NCI-H128 (cell line): ENCODE measurements around the gene CACNA1S.
A peak's percentile ranks its signal among the peaks of the same experiment; 100 is the strongest.

Experiments
- DNase-seq: peaks from one replicate; lab custom pipeline; 2025; ENCODE audit not compliant: unreplicated experiment; lab: John Stamatoyannopoulos, UW

Gene CACNA1S

GRCh38 chr1:201112173-201112731, at the start of gene CACNA1S:
Gene CACNA1S, minus strand, starts transcription at chr1:201112426. Its CDS starts 87 bp downstream, at chr1:201112339.
- DNase-seq: no peak

DNA sequence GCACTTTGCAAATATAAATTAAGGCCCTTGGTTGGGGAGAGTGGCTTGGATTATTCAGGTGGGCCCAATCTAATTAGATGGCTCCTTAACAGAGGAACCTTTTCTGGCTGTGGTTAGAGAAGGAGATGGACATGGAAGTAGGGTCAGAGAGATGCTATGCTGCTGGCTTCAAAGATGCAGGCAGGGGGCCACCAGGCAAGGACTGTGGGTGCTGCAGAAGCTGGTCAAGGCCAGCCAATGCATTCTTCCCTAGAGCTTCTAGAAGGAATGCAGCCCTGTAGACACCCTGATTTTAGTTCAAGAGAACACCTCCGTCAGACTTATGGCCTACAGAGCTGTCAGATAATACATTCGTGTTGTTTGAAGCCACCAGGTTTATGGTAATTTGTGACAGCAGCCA, 45.7 kb upstream of the CACNA1S start:
- no peak for DNase-seq

- no peak for DNase-seq
Observed at GRCh38 chr1:201156819-201157218, 44.6 kb upstream of the CACNA1S start.

GRCh38 chr1:201156346-201156745, 44.1 kb upstream of the CACNA1S start:
- DNase-seq: no peak

GRCh38 chr1:201155354-201155753, 43.1 kb upstream of the CACNA1S start:
- no peak for DNase-seq

DNA sequence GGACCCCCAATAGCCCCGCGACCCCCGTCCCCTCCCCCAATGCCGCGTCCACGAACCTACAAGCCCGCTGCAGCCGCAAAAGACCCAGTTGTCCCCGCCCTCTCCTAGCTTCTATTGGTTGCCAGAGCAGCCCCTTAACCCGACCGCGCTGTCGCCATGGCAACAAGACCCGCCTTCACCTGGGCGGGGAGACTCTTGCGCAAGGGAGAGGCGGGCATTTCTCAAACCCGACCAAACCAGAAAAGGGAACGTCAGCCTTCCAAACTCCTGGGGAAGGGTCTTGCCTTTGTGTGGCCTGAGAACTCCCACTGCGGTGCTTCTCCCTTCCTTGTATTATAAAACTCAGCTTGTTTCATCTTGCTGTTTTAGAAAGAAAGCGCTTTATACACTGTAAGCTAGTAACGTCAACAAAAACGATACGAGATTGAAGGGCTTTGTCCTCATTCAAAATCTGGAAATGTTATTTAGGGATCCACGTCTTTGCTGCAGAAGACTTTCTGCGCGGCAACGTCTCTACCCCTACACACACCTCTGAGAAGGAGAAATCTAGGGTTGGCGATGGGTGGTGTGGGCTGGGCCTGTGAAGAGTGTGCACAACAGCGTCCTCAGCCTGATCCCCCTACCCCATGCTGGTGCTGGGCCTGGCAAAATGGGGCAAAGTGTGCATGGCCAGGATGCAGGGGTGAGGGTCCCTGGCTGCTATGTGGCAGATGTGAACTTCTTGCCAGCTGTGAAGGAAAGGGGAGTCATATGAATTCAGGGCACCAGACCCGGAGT, 42.4 kb upstream of the CACNA1S start, which contains the start of gene TMEM9:
Gene TMEM9 (minus strand): TSS at position 86 of the 777 bp plus-strand sequence. CDS start 551 bp downstream, outside the sequence.
- DNase-seq: peak; percentile 99

- peak; percentile 54 for DNase-seq
Observed at GRCh38 chr1:201153474-201154388, 41.5 kb upstream of the CACNA1S start.

GRCh38 chr1:201149400-201149799, 37.2 kb upstream of the CACNA1S start:
- DNase-seq: no peak

GRCh38 chr1:201147396-201148015, 35.3 kb upstream of the CACNA1S start:
- no peak for DNase-seq

DNA sequence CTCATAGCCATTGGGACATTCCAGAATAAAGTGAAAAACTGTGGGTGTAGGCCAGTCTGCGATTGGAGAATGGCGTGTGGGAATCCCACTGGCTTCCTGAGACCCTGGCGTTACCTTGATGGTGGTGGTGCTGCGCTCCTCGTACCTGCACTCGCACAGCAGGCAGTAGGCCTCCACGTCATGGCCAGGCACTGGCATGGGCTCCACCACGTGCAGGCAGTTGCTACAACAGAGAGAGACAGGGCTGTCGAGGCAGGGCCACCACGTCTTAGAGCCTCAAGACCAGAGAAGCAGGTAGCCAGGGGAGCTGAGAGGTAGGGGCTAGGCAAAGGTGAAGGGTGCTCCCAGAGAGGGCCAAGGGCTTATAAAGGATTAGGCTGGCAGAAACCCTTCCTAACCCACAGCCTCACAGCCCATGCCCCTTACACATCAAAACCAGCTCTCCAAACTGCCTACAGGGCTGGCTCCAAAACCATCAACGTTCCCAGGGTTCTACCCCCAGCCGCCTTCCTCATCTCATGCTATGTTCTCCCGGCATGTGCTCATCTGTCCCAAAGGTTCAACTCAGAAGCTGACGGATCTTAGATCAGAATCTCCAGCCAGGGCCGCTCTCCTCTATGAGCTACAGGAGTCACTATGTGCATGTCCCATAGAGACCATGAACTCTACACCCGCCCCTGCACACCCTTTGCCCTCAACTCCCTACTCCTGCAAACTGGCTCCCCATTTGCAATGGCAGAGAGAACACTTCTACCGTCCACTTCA, 34.6 kb upstream of the CACNA1S start:
- no peak for DNase-seq

DNA sequence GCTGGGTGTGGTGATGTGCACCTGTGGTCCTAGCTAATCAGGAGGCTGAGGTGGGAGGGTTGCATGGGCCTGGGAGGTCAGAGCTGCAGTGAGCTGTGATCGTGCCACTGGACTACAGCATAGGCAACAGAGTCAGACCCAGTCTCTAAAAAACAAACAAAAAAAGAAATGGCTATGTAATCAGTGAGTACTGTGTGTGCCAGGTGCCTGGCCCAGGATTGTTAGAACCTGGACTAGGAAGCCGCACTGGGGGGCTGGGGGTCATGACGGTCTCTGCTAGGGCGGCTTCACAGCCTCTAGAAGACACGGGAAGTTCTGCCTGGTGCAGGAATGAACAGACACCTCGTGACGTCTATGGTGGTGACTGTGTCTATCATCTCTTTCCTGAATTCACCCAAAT, 33.6 kb upstream of the CACNA1S start:
- DNase-seq: no peak

- no peak for DNase-seq
Observed at GRCh38 chr1:201145132-201145531, 32.9 kb upstream of the CACNA1S start.

DNA sequence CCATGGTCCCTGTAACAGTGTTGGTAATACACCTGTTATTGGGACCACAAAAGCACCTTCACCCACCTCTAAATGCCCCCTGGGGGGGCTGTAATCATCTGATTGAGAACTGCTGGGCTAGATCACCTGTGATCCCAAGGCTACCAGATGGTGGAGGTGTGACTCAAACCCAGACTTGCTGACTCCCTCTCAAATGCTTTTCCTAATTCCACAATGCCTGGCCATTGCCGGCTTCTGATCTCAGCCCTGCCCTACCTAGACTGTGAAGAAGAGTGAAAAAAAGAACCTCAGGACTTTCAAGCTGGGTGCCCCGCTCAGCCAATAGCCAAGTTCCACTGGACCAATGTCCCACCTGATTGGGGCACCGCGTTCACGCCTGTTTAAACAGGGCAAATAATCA, 32.5 kb upstream of the CACNA1S start:
- no peak for DNase-seq

GRCh38 chr1:201143726-201144635, 31.8 kb upstream of the CACNA1S start:
- no peak for DNase-seq

DNA sequence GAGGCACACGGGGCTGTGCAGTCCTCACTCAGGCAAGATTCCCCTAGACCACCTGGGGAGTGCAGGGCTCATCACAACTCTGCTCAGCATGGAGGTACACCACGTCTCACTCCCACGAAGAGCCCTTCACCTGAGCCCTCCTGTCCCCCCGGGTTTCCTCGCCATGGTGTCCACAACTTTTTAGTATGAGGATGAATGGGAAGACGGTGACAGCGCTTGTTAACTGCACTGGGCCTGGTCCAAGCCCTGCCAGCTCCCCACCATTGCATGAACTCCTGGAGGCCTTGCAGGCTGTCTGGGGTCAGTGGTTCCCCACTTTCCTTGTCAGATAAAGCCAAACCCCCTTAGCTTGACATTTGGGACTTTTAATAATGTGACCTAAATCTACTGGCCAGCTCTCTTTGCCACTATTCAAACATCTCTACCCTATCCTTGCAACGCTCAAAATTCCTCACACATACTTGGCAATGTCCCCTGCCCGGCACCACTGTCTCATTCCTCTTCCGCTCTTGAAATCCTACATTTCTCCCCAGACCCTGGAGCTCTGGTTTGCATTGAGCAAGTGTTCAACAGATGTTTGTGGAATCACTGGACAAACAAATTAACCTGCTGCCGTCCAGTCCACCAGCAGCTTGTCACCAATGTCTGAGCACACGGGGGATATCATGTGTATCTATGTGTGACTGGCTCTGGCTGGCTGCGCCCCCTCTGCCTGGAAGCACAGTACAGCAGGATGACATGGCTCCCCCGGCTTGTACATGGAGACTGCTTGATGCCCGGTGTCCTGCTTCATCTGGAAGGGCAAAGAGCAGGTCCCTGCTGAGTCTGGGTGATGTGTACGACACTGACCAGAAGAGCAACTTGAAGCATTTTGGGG, 30.9 kb upstream of the CACNA1S start:
- no peak for DNase-seq

- no peak for DNase-seq
Observed at GRCh38 chr1:201142011-201142848, 30.0 kb upstream of the CACNA1S start.

GRCh38 chr1:201141418-201141817, 29.2 kb upstream of the CACNA1S start:
- DNase-seq: no peak

GRCh38 chr1:201140941-201141260, 28.7 kb upstream of the CACNA1S start:
- no peak for DNase-seq
